IPS DF 6.9 (cell line): ENCODE results near the gene IGFL1.
"Not testable (repeated sequence)": the region's sequence is repeated elsewhere in the genome, so short reads cannot be mapped to it uniquely, and the experiment has no call there.

Experiments
- DNase-seq: peaks from one replicate; pipeline ENCODE4 v3.0.0-alpha.2; 2013; ENCODE audit warnings: low read depth, low spot score
- H3K27ac ChIP-seq: one replicate; pipeline ENCODE4 v1.5.1; 2013; ENCODE audit warnings: low read length, control low read depth
- H3K27me3 ChIP-seq: 2 replicates; pipeline ENCODE4 v1.6.1; 2013; ENCODE audit warnings: mild to moderate bottlenecking, low read length; ENCODE audit not compliant: control insufficient read depth, insufficient read depth
- H3K36me3 ChIP-seq: 2 replicates; pipeline ENCODE4 v1.6.1; 2013; ENCODE audit warnings: low read length; ENCODE audit not compliant: control insufficient read depth, insufficient read depth
- H3K4me1 ChIP-seq: 2 replicates; pipeline ENCODE4 v1.6.1; 2013; ENCODE audit warnings: low read length; ENCODE audit not compliant: control insufficient read depth, insufficient read depth
- H3K4me3 ChIP-seq: 2 replicates; pipeline ENCODE4 v1.5.1; 2013; ENCODE audit warnings: mild to moderate bottlenecking, low read length
- H3K9me3 ChIP-seq: 2 replicates; pipeline ENCODE4 v1.6.1; 2013; ENCODE audit warnings: low read length, inconsistent platforms; ENCODE audit not compliant: control insufficient read depth, insufficient read depth
- WGBS: extraction: QIAGEN DNeasy Blood & Tissue Kit; methylation state at CpG from one replicate; pipeline ENCODE4 v1.1.7; 2013; ENCODE audit warnings: mixed read lengths, missing lambda C conversion rate; ENCODE audit not compliant: insufficient read length, insufficient coverage; 5-methylcytosine and 5-hydroxymethylcytosine counted together

Gene IGFL1

DNA sequence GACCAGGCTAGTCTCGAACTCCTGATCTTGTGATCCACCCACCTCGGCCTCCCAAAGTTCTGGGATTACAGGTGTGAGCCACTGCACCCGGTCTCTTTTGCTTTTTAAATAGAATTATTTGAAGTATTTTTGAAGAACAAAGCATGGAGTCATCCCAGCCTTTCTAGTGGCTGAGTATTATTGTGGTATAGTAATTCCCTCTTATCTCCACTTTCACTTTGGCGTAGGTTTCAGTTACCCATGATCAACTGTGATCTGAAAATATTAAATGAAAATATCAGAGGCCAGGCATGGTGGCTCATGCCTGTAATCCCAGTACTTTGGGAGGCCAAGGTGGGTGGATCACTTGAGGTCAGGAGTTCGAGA lies 36.9 kb upstream of the IGFL1 start:
- DNase-seq, H3K27ac ChIP-seq, H3K9me3 ChIP-seq, H3K36me3 ChIP-seq, H3K4me1 ChIP-seq, H3K4me3 ChIP-seq, H3K27me3 ChIP-seq: not testable (repeated sequence)
- WGBS, result no CpG with 5 or more reads among the region's 5 CpGs

DNA sequence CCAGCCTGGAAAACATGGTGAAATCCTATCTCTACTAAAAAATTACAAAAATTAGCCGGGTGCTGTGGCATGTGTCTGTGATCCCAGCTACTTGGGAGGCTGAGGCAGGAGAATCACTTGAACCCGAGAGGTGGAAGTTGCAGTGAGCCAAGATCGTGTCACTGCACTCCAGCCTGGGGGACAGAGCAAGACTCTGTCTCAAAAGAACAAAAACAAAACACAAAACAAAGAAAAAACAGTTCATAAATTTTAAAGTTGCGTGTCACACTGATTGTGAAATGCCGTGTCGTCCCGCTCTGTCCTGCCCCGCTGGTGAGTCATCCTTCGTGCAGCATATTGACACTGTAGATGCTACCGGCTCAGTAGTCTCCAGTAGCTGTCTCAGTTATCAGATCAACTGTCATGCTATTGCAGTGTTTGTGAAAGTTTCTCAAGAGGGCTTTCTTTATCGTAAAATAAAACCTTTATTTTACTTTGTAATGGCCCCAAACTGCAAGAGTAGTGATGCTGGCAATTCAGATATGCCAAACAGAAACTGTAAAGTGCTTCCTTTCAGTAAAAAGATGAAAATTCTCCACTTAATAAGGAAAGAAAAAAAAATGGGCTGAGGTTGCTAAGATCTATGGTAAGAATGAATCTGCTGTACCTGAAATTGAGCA lies 36.4 kb upstream of the IGFL1 start:
- Histone ChIP-seq H3K36me3 (no peaks in the 10 kb centered on the region), H3K4me3 (no peak overlapping the region), H3K4me1 (no peaks in the 10 kb centered on the region), H3K27me3 (no peaks in the 10 kb centered on the region), H3K9me3 (no peaks in the 10 kb centered on the region), H3K27ac (no peak overlapping the region)
- no CpG with 5 or more reads among the region's 11 CpGs for WGBS
- no peak for DNase-seq

DNA sequence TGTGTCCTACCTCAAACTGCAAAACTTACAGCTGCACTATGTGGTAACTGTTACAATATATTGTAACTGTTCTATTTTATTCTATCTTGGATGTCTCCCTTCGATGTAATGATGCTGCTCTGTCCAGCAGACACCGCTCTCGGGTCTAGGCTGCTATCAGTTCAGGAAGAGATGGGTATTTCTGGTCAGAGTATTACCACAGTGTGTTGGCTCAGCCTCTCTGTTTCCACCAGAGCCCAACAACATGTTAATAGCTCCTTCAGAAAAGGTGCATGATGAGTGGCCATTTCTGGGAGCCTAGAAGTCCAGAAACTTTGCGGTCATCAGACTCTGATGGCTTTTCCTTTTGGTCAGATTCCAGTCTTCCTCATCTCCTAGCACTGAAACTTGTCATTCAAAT lies 35.9 kb upstream of the IGFL1 start:
- H3K4me1 ChIP-seq, result no peaks in the 10 kb centered on the region
- DNase-seq, result no peak
- H3K9me3 ChIP-seq, result no peaks in the 10 kb centered on the region
- WGBS, result no CpG with 5 or more reads among the region's 4 CpGs
- no peak overlapping the region for H3K27ac ChIP-seq
- no peaks in the 10 kb centered on the region for H3K27me3 ChIP-seq
- no peak overlapping the region for H3K4me3 ChIP-seq
- H3K36me3 ChIP-seq, result no peaks in the 10 kb centered on the region

DNA sequence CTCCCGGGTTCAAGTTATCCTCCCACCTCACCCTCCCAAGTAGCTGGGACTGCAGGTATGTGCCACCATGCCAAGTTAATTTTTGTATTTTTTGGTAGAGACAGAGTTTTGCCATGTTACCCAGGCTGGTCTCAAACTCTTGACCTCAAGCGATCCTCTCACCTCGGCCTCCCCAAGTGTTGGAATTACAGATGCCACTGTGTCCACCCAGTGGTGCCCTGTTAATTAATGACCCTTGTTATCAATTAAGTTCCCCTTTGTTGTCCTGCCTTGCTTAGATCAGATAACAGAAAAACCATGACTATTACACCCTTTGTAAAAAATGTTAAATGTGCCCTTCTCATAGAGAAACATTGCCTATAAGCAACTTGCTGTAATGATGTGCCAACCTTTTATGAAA lies 34.4 kb upstream of the IGFL1 start:
- H3K27ac ChIP-seq, result no peak overlapping the region

DNA sequence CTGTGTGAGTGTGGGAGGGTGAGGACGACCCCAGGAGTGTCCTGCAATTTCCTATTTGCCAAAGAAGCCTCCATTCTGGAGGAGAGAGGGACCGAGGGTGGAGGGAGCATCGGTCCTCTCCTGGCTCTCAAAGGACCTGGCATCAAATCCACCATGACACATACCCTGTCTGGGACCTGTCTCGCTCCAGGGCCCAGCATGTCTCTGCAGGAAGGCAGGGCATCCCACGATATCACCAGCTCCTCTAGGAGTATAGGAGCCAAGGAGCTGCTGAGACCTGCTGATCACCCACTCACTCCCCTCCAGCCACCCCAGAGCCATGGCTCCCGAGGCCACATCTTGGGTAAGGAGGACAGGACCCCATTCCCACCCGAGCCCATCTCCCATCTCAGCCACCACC lies 33.6 kb upstream of the IGFL1 start:
- H3K36me3 ChIP-seq, H3K4me3 ChIP-seq, H3K27me3 ChIP-seq, DNase-seq, H3K4me1 ChIP-seq, H3K9me3 ChIP-seq, H3K27ac ChIP-seq: not testable (repeated sequence)
- no CpG with 5 or more reads among the region's 7 CpGs for WGBS

More for the DNA sequence above, 34.4 kb upstream of the IGFL1 start:
- no peak for DNase-seq
- H3K36me3 ChIP-seq, result no peaks in the 10 kb centered on the region
- no peaks in the 10 kb centered on the region for H3K27me3 ChIP-seq
- no CpG with 5 or more reads among the region's 3 CpGs for WGBS
- no peak overlapping the region for H3K4me3 ChIP-seq
- H3K4me1 ChIP-seq, result no peaks in the 10 kb centered on the region
- H3K9me3 ChIP-seq, result no peaks in the 10 kb centered on the region

DNA sequence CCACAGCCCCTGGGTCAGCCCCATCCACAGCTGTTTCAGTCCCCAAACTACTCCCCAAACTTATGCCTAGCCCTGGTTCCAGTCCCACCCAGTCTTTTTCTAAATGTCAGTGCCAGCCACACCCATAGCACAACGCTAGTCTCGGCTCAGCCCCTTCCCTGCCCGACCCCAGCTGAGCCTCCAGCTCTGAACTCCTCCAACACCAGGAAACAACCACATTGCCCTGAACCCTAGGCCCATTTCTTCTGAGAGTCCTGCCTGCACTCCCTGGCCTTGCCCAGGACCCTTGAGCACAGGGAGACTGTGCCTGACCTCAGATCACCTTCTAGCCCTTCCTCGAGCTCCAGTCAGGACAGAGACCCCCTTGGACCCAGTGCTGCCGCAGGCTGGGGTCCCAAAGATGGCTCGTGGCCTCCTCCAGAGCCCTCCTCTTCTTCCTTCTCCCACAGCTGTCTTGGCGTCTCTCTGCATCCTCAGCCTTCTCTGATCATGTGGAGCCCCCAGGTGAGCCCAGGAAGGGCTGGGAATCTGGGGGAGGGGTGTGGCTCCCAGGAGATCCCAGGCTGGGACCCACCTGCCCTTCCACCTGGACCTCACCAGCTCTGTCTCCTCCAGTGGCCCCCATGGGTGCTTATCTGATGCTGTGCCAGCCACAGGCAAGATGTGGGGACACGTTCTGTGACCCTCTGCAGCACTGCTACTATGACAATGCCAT lies 33.0 kb upstream of the IGFL1 start:
- no peaks in the 10 kb centered on the region for H3K36me3 ChIP-seq
- H3K4me3 ChIP-seq, result no peak overlapping the region
- H3K4me1 ChIP-seq, result no peaks in the 10 kb centered on the region
- no peak for DNase-seq
- no peaks in the 10 kb centered on the region for H3K27me3 ChIP-seq
- H3K9me3 ChIP-seq, result no peaks in the 10 kb centered on the region
- H3K27ac ChIP-seq, result no peak overlapping the region
- WGBS, result no CpG with 5 or more reads among the region's 8 CpGs

DNA sequence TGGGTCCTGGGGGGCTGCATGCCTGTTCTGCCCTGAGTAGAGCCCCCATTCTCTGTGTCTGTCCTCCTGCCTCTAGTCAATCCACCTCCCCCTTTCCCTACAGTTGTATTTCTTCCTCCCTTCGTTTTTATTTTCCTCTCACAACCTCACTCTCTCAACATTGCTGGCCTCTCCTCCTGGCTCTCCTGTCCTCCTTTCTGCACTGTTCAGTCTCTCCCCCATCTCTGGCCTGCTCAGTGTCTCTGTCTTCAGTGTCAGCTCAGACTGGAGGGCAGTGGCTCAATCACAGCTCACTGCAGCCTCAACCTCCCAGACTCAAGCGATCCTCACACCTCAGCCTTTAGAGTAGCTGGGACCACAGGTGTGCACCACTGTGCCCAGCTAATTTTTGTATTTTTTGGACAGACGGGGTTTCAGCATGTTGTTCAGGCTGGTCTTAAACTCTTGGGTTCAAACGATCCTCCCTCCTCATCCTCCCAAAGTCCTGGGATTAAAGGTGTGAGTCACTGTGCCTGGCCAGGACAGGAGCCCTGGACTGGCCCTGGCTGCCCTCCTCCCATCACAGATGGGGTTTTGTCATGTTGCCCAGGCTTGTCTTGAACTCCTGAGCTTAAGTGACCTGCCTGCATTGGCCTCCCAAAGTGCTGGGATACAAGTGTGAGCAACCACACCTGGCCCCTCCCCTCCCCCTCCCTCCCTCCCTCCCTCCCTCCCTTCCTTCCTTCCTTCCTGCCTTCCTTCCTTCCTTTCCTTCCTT lies 32.0 kb upstream of the IGFL1 start:
- no peak for DNase-seq
- Histone ChIP-seq H3K4me1 (no peaks in the 10 kb centered on the region), H3K4me3 (no peak overlapping the region), H3K9me3 (no peaks in the 10 kb centered on the region), H3K27ac (no peak overlapping the region), H3K27me3 (no peaks in the 10 kb centered on the region), H3K36me3 (no peaks in the 10 kb centered on the region)
- WGBS, result 100% methylated on average over 1 of the region's 4 CpGs

DNA sequence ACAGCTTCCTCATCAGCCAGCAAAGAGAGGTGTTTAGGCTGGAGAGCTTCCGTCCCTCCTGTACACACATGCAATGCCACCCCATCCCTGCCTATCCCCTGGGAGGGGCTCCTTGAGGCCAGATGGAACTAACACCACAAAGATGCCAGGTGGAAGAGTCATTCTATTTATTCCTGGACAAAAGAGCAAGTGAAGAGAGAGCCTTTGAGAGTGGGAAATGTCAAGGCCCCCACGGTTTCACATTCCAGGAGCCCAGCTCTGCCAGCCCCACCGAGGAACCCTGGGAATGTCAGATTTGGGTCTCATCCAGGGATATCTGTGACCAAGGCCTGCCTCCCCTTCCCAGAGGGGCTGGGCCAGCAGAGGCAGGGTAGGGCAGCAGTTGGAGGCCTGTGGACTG lies 30.8 kb upstream of the IGFL1 start:
- no peaks in the 10 kb centered on the region for H3K27me3 ChIP-seq
- no peaks in the 10 kb centered on the region for H3K36me3 ChIP-seq
- H3K4me3 ChIP-seq, result no peak overlapping the region
- H3K9me3 ChIP-seq, result no peaks in the 10 kb centered on the region
- WGBS, result no CpG with 5 or more reads among the region's 3 CpGs
- no peak overlapping the region for H3K27ac ChIP-seq
- no peaks in the 10 kb centered on the region for H3K4me1 ChIP-seq
- DNase-seq, result no peak

DNA sequence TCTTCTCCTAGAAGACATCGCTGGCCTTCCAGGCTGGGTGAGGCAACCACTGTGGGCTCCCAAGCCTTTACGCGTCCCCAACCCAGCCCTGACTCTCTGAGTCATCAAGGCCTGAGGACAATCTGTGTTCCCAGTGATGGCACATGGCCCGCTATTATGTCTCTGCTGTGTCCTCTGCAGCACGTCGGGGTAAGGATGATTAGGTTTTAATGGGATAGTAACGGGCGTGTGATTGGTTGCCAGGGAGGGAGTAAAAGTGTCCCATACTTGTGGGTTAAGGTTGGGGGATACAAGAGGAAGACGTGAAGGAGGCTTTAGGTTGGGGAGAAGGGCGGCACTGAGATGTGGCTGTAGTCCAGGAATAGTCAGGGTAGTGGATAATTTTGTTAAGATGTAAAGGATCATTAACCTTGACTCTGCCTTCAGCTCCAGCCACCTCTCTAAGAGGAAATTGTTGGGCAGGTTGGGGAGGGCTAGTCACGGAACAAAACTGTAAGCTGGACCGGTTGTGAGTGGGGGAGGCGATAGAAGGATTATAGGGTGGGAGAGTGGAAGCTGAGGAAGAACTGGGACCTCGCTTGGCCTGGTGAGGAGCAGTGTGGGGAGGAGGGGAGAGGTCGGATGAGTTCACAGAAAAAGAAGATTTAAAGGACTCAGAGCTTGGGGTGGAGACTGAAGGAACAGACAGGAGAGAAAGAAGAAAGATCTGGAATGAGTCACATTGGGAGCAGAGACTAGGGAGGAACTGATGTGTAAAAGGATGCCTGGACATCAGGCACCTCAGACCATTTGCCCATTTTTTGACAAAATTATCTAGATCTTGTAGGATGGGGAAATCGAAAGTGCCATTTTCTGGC lies 27.9 kb upstream of the IGFL1 start:
- no peaks in the 10 kb centered on the region for H3K9me3 ChIP-seq
- H3K27ac ChIP-seq, result no peak overlapping the region
- DNase-seq, result no peak
- H3K27me3 ChIP-seq, result no peaks in the 10 kb centered on the region
- no peaks in the 10 kb centered on the region for H3K4me1 ChIP-seq
- H3K36me3 ChIP-seq, result no peaks in the 10 kb centered on the region
- no peak overlapping the region for H3K4me3 ChIP-seq
- WGBS, result no CpG with 5 or more reads among the region's 16 CpGs

DNA sequence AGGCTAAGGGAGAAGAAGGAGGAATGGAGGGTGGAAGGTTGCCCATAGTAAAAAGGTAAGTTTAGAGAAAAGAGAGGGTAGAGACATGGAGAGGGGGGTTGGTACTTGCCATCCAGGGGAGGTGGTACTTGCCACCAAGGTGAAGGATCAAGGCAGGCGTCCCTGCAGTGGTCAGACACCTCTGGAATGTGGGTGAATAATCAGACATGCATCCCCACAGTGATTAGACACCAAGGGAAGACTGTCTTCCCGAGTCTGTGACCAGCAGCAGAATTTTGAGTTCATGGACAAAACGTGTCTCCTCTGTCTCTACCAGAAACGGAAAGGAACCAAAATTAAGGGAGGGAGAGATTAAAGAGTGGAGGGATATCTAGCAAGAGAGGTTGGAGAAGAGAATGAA lies 27.1 kb upstream of the IGFL1 start:
- H3K27ac ChIP-seq, result no peak overlapping the region

More for the DNA sequence above, 27.1 kb upstream of the IGFL1 start:
- no peak for DNase-seq
- Histone ChIP-seq H3K4me3 (no peak overlapping the region), H3K27me3 (no peaks in the 10 kb centered on the region), H3K36me3 (no peaks in the 10 kb centered on the region), H3K4me1 (no peaks in the 10 kb centered on the region), H3K9me3 (no peaks in the 10 kb centered on the region)
- WGBS, result no CpG with 5 or more reads among the region's 4 CpGs
